Keratinocyte (primary cell): Measurements from ENCODE around the gene KMT2B.

Experiments
- EZH2 ChIP-seq: IDR thresholded peaks from one replicate; pipeline ENCODE4 v1.6.1; 2012; ENCODE audit warnings: inconsistent platforms, mild to moderate bottlenecking, low read length, moderate library complexity
- TF ChIP-seq, protein P1 (sequence below), 3 experiments: IDR thresholded peaks in 1 of 3; conservative IDR thresholded peaks in 1 of 3; optimal IDR thresholded peaks in 1 of 3; 2 replicates in 2 of 3; 3 replicates in 1 of 3; pipeline versions ENCODE3 to v1.5.1; 2011; ENCODE audit warnings: low read length in 3 of 3, mild to moderate bottlenecking in 3 of 3, moderate library complexity in 2 of 3, control low read depth in 1 of 3, inconsistent platforms in 1 of 3; ENCODE audit not compliant: insufficient read depth in 2 of 3; ENCODE audit errors: extremely low read depth in 1 of 3

- TF ChIP-seq, protein P1, sequence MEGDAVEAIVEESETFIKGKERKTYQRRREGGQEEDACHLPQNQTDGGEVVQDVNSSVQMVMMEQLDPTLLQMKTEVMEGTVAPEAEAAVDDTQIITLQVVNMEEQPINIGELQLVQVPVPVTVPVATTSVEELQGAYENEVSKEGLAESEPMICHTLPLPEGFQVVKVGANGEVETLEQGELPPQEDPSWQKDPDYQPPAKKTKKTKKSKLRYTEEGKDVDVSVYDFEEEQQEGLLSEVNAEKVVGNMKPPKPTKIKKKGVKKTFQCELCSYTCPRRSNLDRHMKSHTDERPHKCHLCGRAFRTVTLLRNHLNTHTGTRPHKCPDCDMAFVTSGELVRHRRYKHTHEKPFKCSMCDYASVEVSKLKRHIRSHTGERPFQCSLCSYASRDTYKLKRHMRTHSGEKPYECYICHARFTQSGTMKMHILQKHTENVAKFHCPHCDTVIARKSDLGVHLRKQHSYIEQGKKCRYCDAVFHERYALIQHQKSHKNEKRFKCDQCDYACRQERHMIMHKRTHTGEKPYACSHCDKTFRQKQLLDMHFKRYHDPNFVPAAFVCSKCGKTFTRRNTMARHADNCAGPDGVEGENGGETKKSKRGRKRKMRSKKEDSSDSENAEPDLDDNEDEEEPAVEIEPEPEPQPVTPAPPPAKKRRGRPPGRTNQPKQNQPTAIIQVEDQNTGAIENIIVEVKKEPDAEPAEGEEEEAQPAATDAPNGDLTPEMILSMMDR (optimal IDR thresholded peaks at IDR 0.05 in 1 of 3, IDR thresholded peaks at IDR 0.05 in 1 of 3, conservative IDR thresholded peaks at IDR 0.05 in 1 of 3; ENCODE audit: extremely low read depth in 1 of 3, insufficient read depth in 2 of 3, low read length in 3 of 3) = no peak
- no peak for TF ChIP-seq EZH2
Observed at GRCh38 chr19:35704218-35704617, 13.6 kb upstream of the KMT2B start, which contains the start of gene ZBTB32.
